ENCODE measurements around the gene KRT1. TPM values are rescaled to one million over a fixed set of nuclear protein-coding genes. Genes with fewer than 3 reads are reported as not detected.

The KRT1 gene
- polyA plus RNA-seq, 1 of the 3 experiments (the other 2 are of a cell fraction) = not detected

DNA sequence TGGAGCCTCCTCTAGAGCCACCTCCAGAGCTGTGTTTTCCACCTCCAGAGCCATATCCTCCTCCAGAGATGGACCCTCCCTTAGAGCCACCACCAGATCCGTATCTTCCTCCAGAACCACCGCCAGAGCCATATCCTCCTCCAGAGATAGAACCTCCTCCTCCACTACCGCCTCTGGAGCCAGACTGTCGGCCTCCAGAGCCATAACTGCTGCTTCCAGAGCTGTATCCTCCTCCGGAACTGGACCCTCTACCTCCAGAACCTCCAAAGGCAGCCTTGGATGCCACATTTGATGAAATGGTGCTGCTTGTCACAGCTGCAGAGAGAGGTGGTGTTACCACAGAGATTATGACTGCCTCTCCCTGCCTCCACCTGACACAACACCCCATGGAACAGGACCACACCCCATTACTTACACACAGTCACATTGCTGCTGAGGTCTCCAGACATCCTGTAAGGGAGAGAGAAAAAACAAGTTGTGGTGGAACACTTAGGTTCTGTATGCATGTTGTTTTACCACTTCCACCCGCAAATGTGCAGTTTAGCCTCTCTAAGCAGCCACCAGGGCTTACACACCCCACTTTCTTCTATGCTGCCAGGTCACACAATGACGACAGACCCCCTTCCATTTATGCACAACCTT is 35.0 kb downstream of the KRT1 start:
- Histone ChIP-seq H3K9me2 (no peaks in the 10 kb centered on the region), H3K4me2 (no peak overlapping the region), H3K27me3 (ENCODE audit: insufficient read depth) (peaks cover 72% of the 10 kb centered on the region), H3K79me2 (ENCODE audit: insufficient read depth) (no peaks in the 10 kb centered on the region), H3F3A (replicated peaks; ENCODE audit: insufficient read depth) (no peaks in the 10 kb centered on the region), H2AFZ (ENCODE audit: low read depth) (no peak overlapping the region), H4K20me1 (ENCODE audit: insufficient read depth) (no peaks in the 10 kb centered on the region), H3K36me3 (replicated peaks in 1 of 2; ENCODE audit: control insufficient read depth in 1 of 2, insufficient read depth in 2 of 2, low read length in 1 of 2) (no peaks in the 10 kb centered on the region), H3K4me3 (ENCODE audit: low read depth in 2 of 2, low read length in 1 of 2) (no peak overlapping the region), H3K9me3 (no peaks in the 10 kb centered on the region), H3K27ac (ENCODE audit: low read depth in 2 of 2, low read length in 1 of 2) (no peak overlapping the region), H3K4me1 (ENCODE audit: control insufficient read depth in 1 of 2, insufficient read depth in 2 of 2, low read depth in 1 of 2, low read length in 1 of 2) (no peaks in the 10 kb centered on the region), H3K9ac (no peak overlapping the region)
- CTCF ChIA-PET = no interaction called here
- no peak for TF ChIP-seq YY1 (IDR thresholded peaks at IDR 0.05; ENCODE audit: low read depth)
- TF ChIP-seq, protein P1, sequence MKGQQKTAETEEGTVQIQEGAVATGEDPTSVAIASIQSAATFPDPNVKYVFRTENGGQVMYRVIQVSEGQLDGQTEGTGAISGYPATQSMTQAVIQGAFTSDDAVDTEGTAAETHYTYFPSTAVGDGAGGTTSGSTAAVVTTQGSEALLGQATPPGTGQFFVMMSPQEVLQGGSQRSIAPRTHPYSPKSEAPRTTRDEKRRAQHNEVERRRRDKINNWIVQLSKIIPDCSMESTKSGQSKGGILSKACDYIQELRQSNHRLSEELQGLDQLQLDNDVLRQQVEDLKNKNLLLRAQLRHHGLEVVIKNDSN (IDR thresholded peaks at IDR 0.05; ENCODE audit: borderline replicate concordance, low read depth) = no peak
- TF ChIP-seq GABPA (IDR thresholded peaks at IDR 0.05; ENCODE audit: low read depth) = no peak
- TF ChIP-seq SMC3 (IDR thresholded peaks at IDR 0.05; ENCODE audit: low read depth, low read length) = no peak
- no peak for TF ChIP-seq TAF1 (IDR thresholded peaks at IDR 0.05; ENCODE audit: borderline replicate concordance, low read depth, low read length)
- TF ChIP-seq, protein P2, sequence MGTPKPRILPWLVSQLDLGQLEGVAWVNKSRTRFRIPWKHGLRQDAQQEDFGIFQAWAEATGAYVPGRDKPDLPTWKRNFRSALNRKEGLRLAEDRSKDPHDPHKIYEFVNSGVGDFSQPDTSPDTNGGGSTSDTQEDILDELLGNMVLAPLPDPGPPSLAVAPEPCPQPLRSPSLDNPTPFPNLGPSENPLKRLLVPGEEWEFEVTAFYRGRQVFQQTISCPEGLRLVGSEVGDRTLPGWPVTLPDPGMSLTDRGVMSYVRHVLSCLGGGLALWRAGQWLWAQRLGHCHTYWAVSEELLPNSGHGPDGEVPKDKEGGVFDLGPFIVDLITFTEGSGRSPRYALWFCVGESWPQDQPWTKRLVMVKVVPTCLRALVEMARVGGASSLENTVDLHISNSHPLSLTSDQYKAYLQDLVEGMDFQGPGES (IDR thresholded peaks at IDR 0.05; ENCODE audit: low read depth, low read length) = no peak
- TF ChIP-seq EZH2phosphoT487 (IDR thresholded peaks at IDR 0.05; ENCODE audit: borderline replicate concordance, low read depth) = no peak
- TF ChIP-seq MEF2A (IDR thresholded peaks at IDR 0.05; ENCODE audit: borderline replicate concordance, low read depth) = no peak
- TF ChIP-seq TCF12 (IDR thresholded peaks at IDR 0.05) = no peak
- no peak for TF ChIP-seq GATA2 (CRISPR knock-in tag; IDR thresholded peaks at IDR 0.05)
- no peak for TF ChIP-seq MXI1 (IDR thresholded peaks at IDR 0.05; ENCODE audit: low read depth, low read length)
- TF ChIP-seq MAX (IDR thresholded peaks at IDR 0.05; ENCODE audit: low read depth) = no peak
- no peak for TF ChIP-seq JUND (IDR thresholded peaks at IDR 0.05)
- TF ChIP-seq FOSL2 (IDR thresholded peaks at IDR 0.05; ENCODE audit: borderline replicate concordance, low read depth) = no peak
- no peak for TF ChIP-seq CHD2 (IDR thresholded peaks at IDR 0.05; ENCODE audit: low read length, partially characterized antibody)
- TF ChIP-seq, protein P3, sequence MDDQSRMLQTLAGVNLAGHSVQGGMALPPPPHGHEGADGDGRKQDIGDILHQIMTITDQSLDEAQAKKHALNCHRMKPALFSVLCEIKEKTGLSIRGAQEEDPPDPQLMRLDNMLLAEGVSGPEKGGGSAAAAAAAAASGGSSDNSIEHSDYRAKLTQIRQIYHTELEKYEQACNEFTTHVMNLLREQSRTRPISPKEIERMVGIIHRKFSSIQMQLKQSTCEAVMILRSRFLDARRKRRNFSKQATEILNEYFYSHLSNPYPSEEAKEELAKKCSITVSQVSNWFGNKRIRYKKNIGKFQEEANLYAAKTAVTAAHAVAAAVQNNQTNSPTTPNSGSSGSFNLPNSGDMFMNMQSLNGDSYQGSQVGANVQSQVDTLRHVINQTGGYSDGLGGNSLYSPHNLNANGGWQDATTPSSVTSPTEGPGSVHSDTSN (IDR thresholded peaks at IDR 0.05) = no peak
- TF ChIP-seq, protein P4, sequence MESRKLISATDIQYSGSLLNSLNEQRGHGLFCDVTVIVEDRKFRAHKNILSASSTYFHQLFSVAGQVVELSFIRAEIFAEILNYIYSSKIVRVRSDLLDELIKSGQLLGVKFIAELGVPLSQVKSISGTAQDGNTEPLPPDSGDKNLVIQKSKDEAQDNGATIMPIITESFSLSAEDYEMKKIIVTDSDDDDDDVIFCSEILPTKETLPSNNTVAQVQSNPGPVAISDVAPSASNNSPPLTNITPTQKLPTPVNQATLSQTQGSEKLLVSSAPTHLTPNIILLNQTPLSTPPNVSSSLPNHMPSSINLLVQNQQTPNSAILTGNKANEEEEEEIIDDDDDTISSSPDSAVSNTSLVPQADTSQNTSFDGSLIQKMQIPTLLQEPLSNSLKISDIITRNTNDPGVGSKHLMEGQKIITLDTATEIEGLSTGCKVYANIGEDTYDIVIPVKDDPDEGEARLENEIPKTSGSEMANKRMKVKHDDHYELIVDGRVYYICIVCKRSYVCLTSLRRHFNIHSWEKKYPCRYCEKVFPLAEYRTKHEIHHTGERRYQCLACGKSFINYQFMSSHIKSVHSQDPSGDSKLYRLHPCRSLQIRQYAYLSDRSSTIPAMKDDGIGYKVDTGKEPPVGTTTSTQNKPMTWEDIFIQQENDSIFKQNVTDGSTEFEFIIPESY (IDR thresholded peaks at IDR 0.05; ENCODE audit: borderline replicate concordance, low read depth) = no peak
- no peak for TF ChIP-seq NFIC (IDR thresholded peaks at IDR 0.05; ENCODE audit: borderline replicate concordance)
- no peak for TF ChIP-seq FOXM1 (IDR thresholded peaks at IDR 0.05; ENCODE audit: low read depth)
- POLR2A ChIA-PET = no interaction called here
- WGBS (ENCODE audit: low lambda C conversion rate) = 19% methylated on average over 7 of the region's 7 CpGs
- DNase-seq = no peak
